Suprapubic skin (tissue), 4 donors: Measurements from ENCODE around the gene CCDC191. TPM values are rescaled to one million over a fixed set of nuclear protein-coding genes. Genes with fewer than 3 reads are reported as not detected.

Experiments
- DNase-seq, 2 donors: peaks; one replicate each; pipeline ENCODE4 v3.0.0-alpha.2; 2019; ENCODE audit warnings: low spot score in 2 of 2
- H3K27ac ChIP-seq: fragments of 200-600 bp; sonication (generic); one replicate; pipeline ENCODE4 v1.5.1; 2019
- H3K27me3 ChIP-seq: fragments of 200-600 bp; sonication (generic); one replicate; pipeline ENCODE4 v1.5.1; 2019
- H3K36me3 ChIP-seq: fragments of 200-600 bp; sonication (generic); one replicate; pipeline ENCODE4 v1.5.1; 2019
- H3K4me1 ChIP-seq: fragments of 200-600 bp; sonication (generic); one replicate; pipeline ENCODE4 v1.5.1; 2019
- H3K4me3 ChIP-seq: fragments of 200-600 bp; sonication (generic); one replicate; pipeline ENCODE4 v1.5.1; 2019; ENCODE audit warnings: mild to moderate bottlenecking
- H3K9me3 ChIP-seq: fragments of 200-600 bp; sonication (generic); one replicate; pipeline ENCODE4 v1.5.1; 2019
- CTCF ChIP-seq, 2 donors: fragments of 200-600 bp in 1 of 2; fragments of 450-650 bp in 1 of 2; sonication (generic) in 1 of 2; IDR thresholded peaks; one replicate each; pipeline ENCODE4 v1.5.1; 2016 to 2019; ENCODE audit warnings: antibody characterized with exemption in 2 of 2, mild to moderate bottlenecking in 1 of 2, moderate library complexity in 1 of 2
- EP300 ChIP-seq: sonication (generic); formaldehyde crosslinking; IDR thresholded peaks from one replicate; pipeline ENCODE4 v1.6.1; 2017; ENCODE audit warnings: antibody characterized with exemption
- POLR2A ChIP-seq, 2 donors: fragments of 450-650 bp; IDR thresholded peaks; one replicate each; pipeline ENCODE4 v1.6.1; 2017; ENCODE audit warnings: antibody characterized with exemption in 2 of 2, mild to moderate bottlenecking in 2 of 2, moderate library complexity in 2 of 2
- POLR2AphosphoS5 ChIP-seq, 3 donors: sonication (generic); formaldehyde crosslinking; IDR thresholded peaks; one replicate each; pipeline ENCODE4 v1.6.1; 2017; ENCODE audit warnings: antibody characterized with exemption in 3 of 3
- WGBS: methylation state at CpG from one replicate; pipeline ENCODE4 v1.1.5; 2018; 5-methylcytosine and 5-hydroxymethylcytosine counted together
- total RNA-seq, 4 donors: library from RNA; depleted of rRNA; stranded (reverse); fragments of >200 nt; gene quantifications; one replicate each; pipeline ENCODE4 v1.1.0, GENCODE V29; 2016

The CCDC191 gene
- total RNA-seq, 4 donors from 2014 or later, result 2.6 to 10.9 (median 4.8) TPM

- Histone ChIP-seq H3K4me1 (no peaks in the 10 kb centered on the region), H3K27ac (no peak overlapping the region), H3K9me3 (no peaks in the 10 kb centered on the region), H3K27me3 (no peaks in the 10 kb centered on the region), H3K4me3 (no peak overlapping the region), H3K36me3 (peaks cover 84% of the 10 kb centered on the region)
- TF ChIP-seq POLR2AphosphoS5 (IDR thresholded peaks at IDR 0.05), result no peak
- no peak for TF ChIP-seq POLR2A (IDR thresholded peaks at IDR 0.05)
- no peak for TF ChIP-seq CTCF (IDR thresholded peaks at IDR 0.05)
- no peak for TF ChIP-seq EP300
- 89% methylated on average over 6 of the region's 6 CpGs for WGBS
- DNase-seq, result no peak
These were observed 20.4 kb upstream of the CCDC191 start for GRCh38 chr3:114076711-114077110.

GRCh38 chr3:114071786-114072185 is 15.5 kb upstream of the CCDC191 start:
- no peak overlapping the region for H3K27ac ChIP-seq
- no peaks in the 10 kb centered on the region for H3K27me3 ChIP-seq
- H3K36me3 ChIP-seq, result peaks cover 86% of the 10 kb centered on the region
- H3K4me3 ChIP-seq, result no peak overlapping the region
- no peak for TF ChIP-seq CTCF (IDR thresholded peaks at IDR 0.05)
- TF ChIP-seq POLR2AphosphoS5 (IDR thresholded peaks at IDR 0.05), result no peak
- TF ChIP-seq EP300, result no peak
- TF ChIP-seq POLR2A (IDR thresholded peaks at IDR 0.05), result no peak
- WGBS, result 71% methylated on average over 1 of the region's 1 CpG
- no peak for DNase-seq
- no peaks in the 10 kb centered on the region for H3K9me3 ChIP-seq
- H3K4me1 ChIP-seq, result no peaks in the 10 kb centered on the region

GRCh38 chr3:114068336-114068735 is 12.0 kb upstream of the CCDC191 start:
- Histone ChIP-seq H3K4me1 (no peaks in the 10 kb centered on the region), H3K27ac (no peak overlapping the region), H3K27me3 (no peaks in the 10 kb centered on the region), H3K36me3 (peaks cover 62% of the 10 kb centered on the region), H3K4me3 (no peak overlapping the region), H3K9me3 (no peaks in the 10 kb centered on the region)
- DNase-seq, result no peak
- WGBS, result 96% methylated on average over 4 of the region's 4 CpGs
- TF ChIP-seq CTCF (IDR thresholded peaks at IDR 0.05) (no peak), POLR2A (IDR thresholded peaks at IDR 0.05) (no peak), POLR2AphosphoS5 (IDR thresholded peaks at IDR 0.05) (no peak), EP300 (no peak)

- no peak for DNase-seq
- H3K27me3 ChIP-seq, result no peaks in the 10 kb centered on the region
- H3K4me1 ChIP-seq, result no peaks in the 10 kb centered on the region
- no peak overlapping the region for H3K27ac ChIP-seq
- H3K36me3 ChIP-seq, result peaks cover 57% of the 10 kb centered on the region
- TF ChIP-seq POLR2A (IDR thresholded peaks at IDR 0.05), result no peak
- no peak for TF ChIP-seq CTCF (IDR thresholded peaks at IDR 0.05)
- no peak for TF ChIP-seq EP300
- TF ChIP-seq POLR2AphosphoS5 (IDR thresholded peaks at IDR 0.05), result no peak
- H3K4me3 ChIP-seq, result no peak overlapping the region
- WGBS, result 93% methylated on average over 4 of the region's 4 CpGs
- no peaks in the 10 kb centered on the region for H3K9me3 ChIP-seq
These were observed 11.5 kb upstream of the CCDC191 start for GRCh38 chr3:114067804-114068203.

GRCh38 chr3:114060906-114061655 is 4.8 kb upstream of the CCDC191 start:
- Histone ChIP-seq H3K27ac (no peak overlapping the region), H3K4me3 (no peak overlapping the region), H3K4me1 (peaks cover 13% of the 10 kb centered on the region), H3K36me3 (no peaks in the 10 kb centered on the region), H3K27me3 (no peaks in the 10 kb centered on the region), H3K9me3 (no peaks in the 10 kb centered on the region)
- WGBS, result 95% methylated on average over 8 of the region's 8 CpGs
- DNase-seq, result no peak
- TF ChIP-seq POLR2A (IDR thresholded peaks at IDR 0.05), result no peak
